MCF 10A (cell line): Measurements from ENCODE around the gene RNF207. TPM values are rescaled to one million over a fixed set of nuclear protein-coding genes. Genes with fewer than 3 reads are reported as not detected.

ENCODE experiments used
- BruUV-seq: library from RNA; stranded (reverse); fragments of 400-500 nt; replicated peaks from 2 replicates; lab custom pipeline; 2021; lab: Mats Ljungman, UMichigan
- CTCF ChIA-PET: fragments of 300-600 bp; sonication (Branson Sonifier 250); formaldehyde crosslinking; extraction: SDS; loops from one replicate; lab custom pipeline; 2021; ENCODE audit warnings: antibody characterized with exemption, inconsistent platforms; lab: Yijun Ruan, JAX
- POLR2A ChIA-PET: fragments of 300-600, 350-650 bp; sonication (Branson Sonifier 250); formaldehyde crosslinking; extraction: SDS; loops from one replicate; lab custom pipeline; 2020; ENCODE audit warnings: antibody characterized with exemption, inconsistent platforms; lab: Yijun Ruan, JAX
- DNase-seq: peaks from one replicate; pipeline ENCODE4 v3.0.0-alpha.2; 2018; ENCODE audit not compliant: unreplicated experiment
- H3K27ac Mint-ChIP-seq: one replicate; pipeline ENCODE4 v1.8.0; 2022; ENCODE audit warnings: mild to moderate bottlenecking, low read depth, mixed read lengths; ENCODE audit not compliant: unreplicated experiment
- H3K27me3 Mint-ChIP-seq: one replicate; pipeline ENCODE4 v1.8.0; 2022; ENCODE audit warnings: mixed read lengths; ENCODE audit not compliant: insufficient read depth, unreplicated experiment
- H3K36me3 Mint-ChIP-seq: one replicate; pipeline ENCODE4 v1.8.0; 2022; ENCODE audit warnings: mild to moderate bottlenecking, moderate library complexity, mixed read lengths; ENCODE audit not compliant: insufficient read depth, unreplicated experiment
- H3K4me1 Mint-ChIP-seq: one replicate; pipeline ENCODE4 v1.8.0; 2022; ENCODE audit warnings: mixed read lengths; ENCODE audit not compliant: insufficient read depth, unreplicated experiment
- H3K4me3 Mint-ChIP-seq: one replicate; pipeline ENCODE4 v1.8.0; 2022; ENCODE audit warnings: mild to moderate bottlenecking, moderate library complexity, mixed read lengths; ENCODE audit not compliant: unreplicated experiment
- H3K9me3 Mint-ChIP-seq: one replicate; pipeline ENCODE4 v1.8.0; 2022; ENCODE audit warnings: mixed read lengths; ENCODE audit not compliant: unreplicated experiment
- CTCF ChIP-seq: fragments of 200-600 bp; IDR thresholded peaks from one replicate; pipeline ENCODE4 v1.8.0; 2022; ENCODE audit warnings: antibody characterized with exemption, mild to moderate bottlenecking; ENCODE audit not compliant: unreplicated experiment
- intact Hi-C: fragments of 100-400 bp; cut with micrococcal nuclease; formaldehyde crosslinking; loops from 2 replicates; pipeline ENCODE4 v1.14.1; 2022
- total RNA-seq: library from RNA; stranded (reverse); gene quantifications from 2 replicates; pipeline ENCODE4 v1.2.3, GENCODE V29; 2022

The RNF207 gene
- total RNA-seq, 1 experiment from 2014 or later = 6.2 TPM

GRCh38 chr1:6248161-6248776, 42.4 kb downstream of the RNF207 start:
- intact Hi-C loops = no loop called here
- peaks cover 5% of the 10 kb centered on the region for H3K4me1 Mint-ChIP-seq
- TF ChIP-seq CTCF = no peak
- no peak for DNase-seq
- POLR2A ChIA-PET = no interaction called here
- H3K9me3 Mint-ChIP-seq = no peaks in the 10 kb centered on the region
- CTCF ChIA-PET = interaction anchor here (0.6 to 6.6 kb wide), 13 partner anchors 9 to 393 kb away, joined by 3 to 88 read pairs (median 5); no protein-coding TSS in a partner anchor
- no peak overlapping the region for H3K4me3 Mint-ChIP-seq
- H3K27me3 Mint-ChIP-seq = peaks cover 10% of the 10 kb centered on the region
- H3K27ac Mint-ChIP-seq = no peak overlapping the region
- H3K36me3 Mint-ChIP-seq = no peaks in the 10 kb centered on the region
- BruUV-seq = no TSS peak

GRCh38 chr1:6248932-6249738, 43.2 kb downstream of the RNF207 start:
- no peak overlapping the region for H3K27ac Mint-ChIP-seq
- ChIA-PET CTCF (interaction anchor here (0.8 to 6.6 kb wide), 8 partner anchors 8 to 196 kb away, joined by 3 to 88 read pairs (median 12); no protein-coding TSS in a partner anchor), POLR2A (interaction anchor here (0.8 kb wide), 1 partner anchor 10 kb away, joined by 3 read pairs; no protein-coding TSS in a partner anchor)
- intact Hi-C loops = no loop called here
- peaks cover 1% of the 10 kb centered on the region for H3K27me3 Mint-ChIP-seq
- no peak for DNase-seq
- H3K9me3 Mint-ChIP-seq = no peaks in the 10 kb centered on the region
- no peak for TF ChIP-seq CTCF
- no peaks in the 10 kb centered on the region for H3K36me3 Mint-ChIP-seq
- BruUV-seq = no TSS peak
- peaks cover 5% of the 10 kb centered on the region for H3K4me1 Mint-ChIP-seq
- H3K4me3 Mint-ChIP-seq = no peak overlapping the region

- intact Hi-C loops = no loop called here
- no TSS peak for BruUV-seq
- Mint-ChIP-seq H3K9me3 (no peaks in the 10 kb centered on the region), H3K36me3 (no peaks in the 10 kb centered on the region), H3K4me1 (peaks cover 5% of the 10 kb centered on the region), H3K27ac (no peak overlapping the region), H3K27me3 (no peaks in the 10 kb centered on the region), H3K4me3 (no peak overlapping the region)
- CTCF ChIA-PET = interaction anchor here (0.6 to 6.6 kb wide), 5 partner anchors 83 to 187 kb away, joined by 3 to 88 read pairs (median 3); no protein-coding TSS in a partner anchor
- POLR2A ChIA-PET = interaction anchor here (0.6 to 0.8 kb wide), 2 partner anchors 9 to 317 kb away, joined by 3 read pairs; no protein-coding TSS in a partner anchor
- DNase-seq = no peak
- no peak for TF ChIP-seq CTCF
These were observed 44.1 kb downstream of the RNF207 start for GRCh38 chr1:6249739-6250689.
